SK-N-SH (cell line): Measurements from ENCODE around the gene NKAIN4. TPM values are rescaled to one million over a fixed set of nuclear protein-coding genes. Genes with fewer than 3 reads are reported as not detected.
A peak's percentile ranks its signal among the peaks of the same experiment; 100 is the strongest.

Experiments used
- CTCF ChIA-PET: fragments of 300-600, 350-600 bp; formaldehyde crosslinking; extraction: SDS; loops from one replicate; lab custom pipeline; 2021; lab: Yijun Ruan, JAX
- POLR2A ChIA-PET: fragments of 350-600 bp; sonication (Branson Sonifier 250); formaldehyde crosslinking; extraction: SDS; loops from one replicate; lab custom pipeline; 2020; ENCODE audit warnings: antibody characterized with exemption, inconsistent platforms; lab: Yijun Ruan, JAX
- DNase-seq: peaks from one replicate; pipeline ENCODE4 v3.0.0; 2012
- H2AFZ ChIP-seq: fragments of 200-600 bp; sonication (generic); 2 replicates; pipeline ENCODE4 v1.8.1; 2016; ENCODE audit warnings: antibody characterized with exemption, mild to moderate bottlenecking, low read depth
- H3F3A ChIP-seq: fragments of 200-600 bp; sonication (generic); replicated peaks from 2 replicates; pipeline ENCODE3; 2016; ENCODE audit warnings: antibody characterized with exemption, mild to moderate bottlenecking; ENCODE audit not compliant: insufficient read depth
- H3K27ac ChIP-seq, 2 experiments: fragments of 200-500 bp in 1 of 2; fragments of 200-600 bp in 1 of 2; sonication (Bioruptor generic) in 1 of 2; sonication (generic), shearing (Covaris generic) in 1 of 2; 2 replicates each; pipeline versions ENCODE4 v1.5.1 to v1.6.1; 2014 to 2016; ENCODE audit warnings: low read depth in 2 of 2, inconsistent platforms in 1 of 2, low read length in 1 of 2, mild to moderate bottlenecking in 1 of 2, mixed read lengths in 1 of 2
- H3K27me3 ChIP-seq: fragments of 200-600 bp; sonication (generic), shearing (Covaris generic); 2 replicates; pipeline ENCODE4 v1.6.1; 2016; ENCODE audit warnings: mixed run types; ENCODE audit not compliant: insufficient read depth
- H3K36me3 ChIP-seq, 2 experiments: fragments of 200-500 bp in 1 of 2; fragments of 200-600 bp in 1 of 2; sonication (Bioruptor generic) in 1 of 2; sonication (generic) in 1 of 2; replicated peaks in 1 of 2; 2 replicates each; pipeline versions ENCODE3 to v1.5.1; 2014 to 2016; ENCODE audit warnings: low read length in 1 of 2, mild to moderate bottlenecking in 1 of 2; ENCODE audit not compliant: insufficient read depth in 2 of 2, control insufficient read depth in 1 of 2
- H3K4me1 ChIP-seq, 2 experiments: fragments of 200-500 bp in 1 of 2; fragments of 200-600 bp in 1 of 2; sonication (Bioruptor generic) in 1 of 2; sonication (generic), shearing (Covaris generic) in 1 of 2; 2 replicates each; pipeline versions ENCODE4 v1.5.1 to v1.6.1; 2014 to 2016; ENCODE audit warnings: low read depth in 1 of 2, low read length in 1 of 2, mixed run types in 1 of 2; ENCODE audit not compliant: insufficient read depth in 2 of 2, control insufficient read depth in 1 of 2
- H3K4me2 ChIP-seq: fragments of 200-600 bp; sonication (generic), shearing (Covaris generic); 2 replicates; pipeline ENCODE4 v1.6.1; 2017; ENCODE audit warnings: mixed run types
- H3K4me3 ChIP-seq, 2 experiments: fragments of 200-500 bp in 1 of 2; fragments of 200-600 bp in 1 of 2; sonication (Bioruptor generic) in 1 of 2; sonication (generic), shearing (Covaris generic) in 1 of 2; 2 replicates each; pipeline versions ENCODE4 v1.5.1 to v1.8.1; 2014 to 2016; ENCODE audit warnings: low read depth in 2 of 2, inconsistent platforms in 1 of 2, low read length in 1 of 2, mild to moderate bottlenecking in 1 of 2, mixed read lengths in 1 of 2, moderate library complexity in 1 of 2
- H3K79me2 ChIP-seq: fragments of 200-600 bp; sonication (generic); 2 replicates; pipeline ENCODE4 v1.8.1; 2017; ENCODE audit warnings: mild to moderate bottlenecking; ENCODE audit not compliant: insufficient read depth
- H3K9ac ChIP-seq: fragments of 200-600 bp; sonication (generic); 2 replicates; pipeline ENCODE4 v1.6.1; 2017; ENCODE audit warnings: mixed run types
- H3K9me2 ChIP-seq: fragments of 200-600 bp; sonication (generic); 2 replicates; pipeline ENCODE4 v1.6.1; 2017; ENCODE audit warnings: mixed run types
- H3K9me3 ChIP-seq: fragments of 200-600 bp; sonication (generic); 2 replicates; pipeline ENCODE4 v1.6.1; 2017; ENCODE audit warnings: mixed run types, mild to moderate bottlenecking, moderate library complexity
- H4K20me1 ChIP-seq: fragments of 200-600 bp; sonication (generic); 2 replicates; pipeline ENCODE4 v1.6.1; 2017; ENCODE audit warnings: mild to moderate bottlenecking, mixed run types; ENCODE audit not compliant: insufficient read depth
- MXI1 ChIP-seq: IDR thresholded peaks from 2 replicates; pipeline ENCODE4 v1.6.1; 2012; ENCODE audit warnings: mild to moderate bottlenecking, low read depth, low read length, improper control_type of control experiment
- NFIC ChIP-seq: IDR thresholded peaks from 2 replicates; pipeline ENCODE4 v1.4.0; 2012; ENCODE audit warnings: borderline replicate concordance
- RCOR1 ChIP-seq: fragments of 150-350 bp; IDR thresholded peaks from 2 replicates; pipeline ENCODE4 v1.6.1; 2017; ENCODE audit warnings: antibody characterized with exemption, low read length
- TAF1 ChIP-seq: IDR thresholded peaks from 2 replicates; pipeline ENCODE4 v1.6.1; 2012; ENCODE audit warnings: low read depth, mild to moderate bottlenecking, low read length, moderate library complexity, borderline replicate concordance
- TEAD4 ChIP-seq: IDR thresholded peaks from 2 replicates; pipeline ENCODE4 v1.4.0; 2012; ENCODE audit warnings: mild to moderate bottlenecking, borderline replicate concordance; ENCODE audit not compliant: insufficient read depth
- YY1 ChIP-seq: IDR thresholded peaks from 2 replicates; pipeline ENCODE4 v1.4.0; 2012; ENCODE audit warnings: low read depth, mild to moderate bottlenecking
- WGBS: methylation state at CpG from one replicate; pipeline ENCODE4 v1.1.6; 2017; ENCODE audit warnings: low lambda C conversion rate; 5-methylcytosine and 5-hydroxymethylcytosine counted together
- polyA plus RNA-seq, 3 experiments: library from polyadenylated mRNA; depleted of rRNA; stranded (reverse); fragments of >200 nt; gene quantifications; 2 replicates each; pipeline ENCODE4 v1.2.3, GENCODE V29; 2012
- TF ChIP-seq, protein P1 (sequence below): fragments of 200-600 bp; sonication (generic); IDR thresholded peaks from 2 replicates; pipeline ENCODE4 v1.6.1; 2017; ENCODE audit warnings: antibody characterized with exemption, mild to moderate bottlenecking, moderate library complexity

The NKAIN4 gene
- polyA plus RNA-seq, 1 of the 3 experiments (the other 2 are of a cell fraction): not detected

- Histone ChIP-seq H3K4me1 (peaks cover 0 to 17% of the 10 kb centered on the region in 2 experiments; a peak in 1 of 4 replicates), H3F3A (no peaks in the 10 kb centered on the region), H3K4me2 (no peak overlapping the region), H3K9me3 (no peaks in the 10 kb centered on the region), H3K79me2 (no peaks in the 10 kb centered on the region), H3K9ac (no peak overlapping the region), H3K27ac (no peak overlapping the region)
- CTCF ChIA-PET: interaction anchor here (0.9 to 5.2 kb wide), 12 partner anchors 12 to 156 kb away, joined by 4 to 168 read pairs (median 37); partner anchors contain the start of genes ARFGAP1, BIRC7, COL20A1 and NKAIN4
- 63% methylated on average over 7 of the region's 7 CpGs for WGBS
- no peak for DNase-seq
- TF ChIP-seq YY1 (no peak), TEAD4 (no peak)
- TF ChIP-seq, all 33 proteins: peak for 0
- Histone ChIP-seq H3K27me3 (0 out of 2 replicates have a peak, but pooled peaks cover 6% of the 10 kb centered on the region), H2AFZ (no peak overlapping the region), H3K4me3 (no peak overlapping the region), H4K20me1 (no peaks in the 10 kb centered on the region), H3K9me2 (no peaks in the 10 kb centered on the region), H3K36me3 (no peaks in the 10 kb centered on the region)
- POLR2A ChIA-PET: no interaction called here
Measured at GRCh38 chr20:63225082-63225454, 29.2 kb downstream of the NKAIN4 start.

DNA sequence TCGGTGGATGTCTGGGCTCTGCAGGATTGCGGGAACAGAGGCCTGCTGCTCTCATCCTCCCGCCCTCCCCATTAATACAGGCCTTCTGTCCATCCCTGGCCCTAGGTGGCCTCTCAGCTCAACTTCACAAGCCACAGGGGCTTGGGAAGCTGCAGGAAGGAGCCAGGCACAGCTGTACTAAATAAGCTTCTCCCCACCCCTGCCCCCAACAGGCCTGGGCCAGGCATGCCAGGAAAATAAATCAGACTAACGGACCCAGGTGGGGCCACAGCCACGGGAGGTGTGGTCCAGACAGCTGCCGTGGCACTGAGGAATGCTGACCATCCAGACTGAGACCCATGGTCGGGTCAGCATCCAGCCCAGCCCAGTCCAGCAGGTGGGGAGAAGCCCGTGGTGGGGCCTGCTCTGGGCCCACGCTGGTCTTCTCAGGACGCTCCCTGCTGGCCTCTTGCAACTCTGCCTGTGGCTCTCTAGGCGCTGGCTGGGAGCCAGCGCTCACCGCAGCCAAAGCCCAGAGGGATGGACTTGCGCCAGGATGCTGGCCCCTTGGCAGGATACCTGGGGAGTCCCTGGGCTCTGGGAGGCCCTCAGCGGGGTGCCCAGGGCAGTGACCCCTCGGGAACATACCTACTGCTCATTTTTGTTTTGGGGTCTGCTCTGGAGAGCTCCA is 29.7 kb downstream of the NKAIN4 start:
- H3K4me1 ChIP-seq: peaks cover 0 to 17% of the 10 kb centered on the region in 2 experiments; a peak in 1 of 4 replicates
- H3K9me2 ChIP-seq: no peaks in the 10 kb centered on the region
- H2AFZ ChIP-seq: no peak overlapping the region
- no peak for TF ChIP-seq RCOR1
- TF ChIP-seq, protein P1, sequence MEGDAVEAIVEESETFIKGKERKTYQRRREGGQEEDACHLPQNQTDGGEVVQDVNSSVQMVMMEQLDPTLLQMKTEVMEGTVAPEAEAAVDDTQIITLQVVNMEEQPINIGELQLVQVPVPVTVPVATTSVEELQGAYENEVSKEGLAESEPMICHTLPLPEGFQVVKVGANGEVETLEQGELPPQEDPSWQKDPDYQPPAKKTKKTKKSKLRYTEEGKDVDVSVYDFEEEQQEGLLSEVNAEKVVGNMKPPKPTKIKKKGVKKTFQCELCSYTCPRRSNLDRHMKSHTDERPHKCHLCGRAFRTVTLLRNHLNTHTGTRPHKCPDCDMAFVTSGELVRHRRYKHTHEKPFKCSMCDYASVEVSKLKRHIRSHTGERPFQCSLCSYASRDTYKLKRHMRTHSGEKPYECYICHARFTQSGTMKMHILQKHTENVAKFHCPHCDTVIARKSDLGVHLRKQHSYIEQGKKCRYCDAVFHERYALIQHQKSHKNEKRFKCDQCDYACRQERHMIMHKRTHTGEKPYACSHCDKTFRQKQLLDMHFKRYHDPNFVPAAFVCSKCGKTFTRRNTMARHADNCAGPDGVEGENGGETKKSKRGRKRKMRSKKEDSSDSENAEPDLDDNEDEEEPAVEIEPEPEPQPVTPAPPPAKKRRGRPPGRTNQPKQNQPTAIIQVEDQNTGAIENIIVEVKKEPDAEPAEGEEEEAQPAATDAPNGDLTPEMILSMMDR: peak; percentile 33
- TF ChIP-seq NFIC: peak; percentile 70
- TF ChIP-seq MXI1: peak; percentile 22; the same call in 1 of the 2 replicates
- TF ChIP-seq TAF1: no peak
- H3K9me3 ChIP-seq: no peaks in the 10 kb centered on the region
- ChIA-PET CTCF (interaction anchor here (0.9 to 5.2 kb wide), 34 partner anchors 8 to 223 kb away, joined by 3 to 168 read pairs (median 7); partner anchors contain the start of genes ARFGAP1, BIRC7, COL20A1 and NKAIN4), POLR2A (interaction anchor here (0.7 kb wide), 1 partner anchor 64 kb away, joined by 4 read pairs; no protein-coding TSS in a partner anchor)
- 82% methylated on average over 3 of the region's 16 CpGs for WGBS
- H3K27ac ChIP-seq: no peak overlapping the region
- no peaks in the 10 kb centered on the region for H3F3A ChIP-seq
- H3K36me3 ChIP-seq: no peaks in the 10 kb centered on the region
- H3K79me2 ChIP-seq: no peaks in the 10 kb centered on the region
- no peak overlapping the region for H3K9ac ChIP-seq
- no peak overlapping the region for H3K4me2 ChIP-seq
- DNase-seq: peak; percentile 78
- H3K27me3 ChIP-seq: 0 out of 2 replicates have a peak, but pooled peaks cover 6% of the 10 kb centered on the region
- H3K4me3 ChIP-seq: no peak overlapping the region
- H4K20me1 ChIP-seq: no peaks in the 10 kb centered on the region
